Epithelial cell of esophagus (primary cell): Measurements from ENCODE around the gene TNFAIP1.

ENCODE experiments used
- DNase-seq: peaks from one replicate; pipeline ENCODE4 v3.0.0; 2010; ENCODE audit warnings: low read depth
- H3K4me3 ChIP-seq: 2 replicates; pipeline ENCODE4 v1.5.1; 2011; ENCODE audit warnings: mild to moderate bottlenecking, low read length, control low read depth
- CTCF ChIP-seq: IDR thresholded peaks from 2 replicates; pipeline ENCODE4 v1.5.1; 2011; ENCODE audit warnings: low read depth, mild to moderate bottlenecking, low read length, control low read depth, inconsistent platforms; ENCODE audit not compliant: insufficient read depth; ENCODE audit errors: missing control alignments

TNFAIP1 gene

DNA sequence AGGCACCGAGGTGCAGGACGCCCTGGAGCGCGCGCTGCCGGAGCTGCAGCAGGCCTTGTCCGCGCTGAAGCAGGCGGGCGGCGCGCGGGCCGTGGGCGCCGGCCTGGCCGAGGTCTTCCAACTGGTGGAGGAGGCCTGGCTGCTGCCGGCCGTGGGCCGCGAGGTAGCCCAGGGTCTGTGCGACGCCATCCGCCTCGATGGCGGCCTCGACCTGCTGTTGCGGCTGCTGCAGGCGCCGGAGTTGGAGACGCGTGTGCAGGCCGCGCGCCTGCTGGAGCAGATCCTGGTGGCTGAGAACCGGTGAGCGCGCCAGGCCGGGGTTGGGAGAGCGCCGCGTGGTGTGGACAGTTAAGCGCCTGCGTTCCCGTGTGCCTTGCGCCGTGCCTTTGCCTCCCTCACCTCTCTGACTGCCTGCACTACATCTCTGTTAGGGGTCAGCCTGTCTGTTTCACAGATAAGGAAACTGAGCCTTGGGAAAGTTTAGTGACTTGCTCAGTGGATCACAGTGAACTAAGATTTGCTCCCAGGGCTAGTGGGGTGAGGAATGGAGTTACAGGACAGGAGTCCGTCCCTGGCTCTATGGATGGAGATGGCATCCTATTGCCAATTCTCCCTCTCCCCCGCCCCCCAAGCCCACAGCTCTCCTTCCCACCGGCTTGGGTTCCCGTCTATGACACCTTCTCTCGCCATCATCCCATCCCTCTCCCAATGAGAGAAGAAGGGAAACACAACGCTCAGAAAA is 36.8 kb downstream of the TNFAIP1 start:
- H3K4me3 ChIP-seq, result no peak overlapping the region
- no peak for DNase-seq
- TF ChIP-seq CTCF, result no peak

GRCh38 chr17:28372945-28373274 is 37.3 kb downstream of the TNFAIP1 start:
- no peak for TF ChIP-seq CTCF
- no peak for DNase-seq
- H3K4me3 ChIP-seq, result no peak overlapping the region

DNA sequence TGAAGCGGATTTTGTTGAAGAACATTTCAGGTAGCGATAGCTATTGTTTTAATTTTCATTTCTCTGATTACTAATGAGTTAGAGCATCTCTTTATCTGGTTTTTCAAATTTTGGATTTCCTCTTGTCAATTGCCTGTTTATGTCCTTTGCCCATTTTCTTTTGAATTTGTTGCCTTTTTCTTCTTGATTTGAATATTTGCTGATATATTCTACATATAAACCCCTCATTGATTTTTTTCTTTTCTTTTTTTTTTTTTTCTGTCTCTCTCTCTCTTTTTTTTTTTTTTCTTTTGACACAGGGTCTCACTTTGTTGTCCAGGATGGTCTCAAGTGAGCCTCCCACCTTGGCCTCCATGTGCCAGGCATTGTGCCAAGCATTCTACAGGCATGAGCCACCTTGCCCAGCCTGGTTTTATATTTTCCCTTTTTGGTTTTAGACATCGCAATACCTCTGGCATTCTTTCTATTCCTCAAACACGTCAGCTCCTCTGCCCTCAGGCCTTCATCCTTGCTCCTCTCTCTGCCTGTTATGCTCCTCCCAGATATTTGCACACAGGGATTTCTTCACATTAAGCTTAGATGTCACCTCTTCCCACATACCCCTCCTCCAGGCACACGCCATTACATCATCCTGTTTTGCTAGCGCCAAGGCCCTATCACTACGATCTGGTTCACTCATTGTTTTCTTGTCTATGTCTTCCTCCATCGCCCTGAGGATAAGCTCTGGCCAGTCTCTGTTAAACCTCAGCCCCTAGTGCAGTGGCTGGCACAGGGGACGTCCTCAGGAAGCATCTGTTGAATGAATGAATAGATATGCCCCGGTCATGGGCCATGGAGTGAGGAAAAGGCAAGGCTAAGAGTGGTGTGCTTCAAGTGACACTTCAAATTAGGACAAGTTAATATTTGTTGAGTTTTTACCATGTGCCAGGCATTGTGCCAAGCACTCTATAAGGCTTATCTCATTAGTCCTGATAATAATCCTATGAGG is 44.5 kb downstream of the TNFAIP1 start:
- H3K4me3 ChIP-seq, result no peak overlapping the region
- no peak for TF ChIP-seq CTCF
- DNase-seq, result peak; percentile 100

- no peak overlapping the region for H3K4me3 ChIP-seq
- peak; percentile 44 for DNase-seq
- peak; percentile 37 for TF ChIP-seq CTCF
Measured at GRCh38 chr17:28381141-28381825, 45.7 kb downstream of the TNFAIP1 start.

GRCh38 chr17:28384281-28385036 is 48.9 kb downstream of the TNFAIP1 start:
- H3K4me3 ChIP-seq, result peak overlapping the region; percentile 39
- DNase-seq, result no peak
- no peak for TF ChIP-seq CTCF

DNA sequence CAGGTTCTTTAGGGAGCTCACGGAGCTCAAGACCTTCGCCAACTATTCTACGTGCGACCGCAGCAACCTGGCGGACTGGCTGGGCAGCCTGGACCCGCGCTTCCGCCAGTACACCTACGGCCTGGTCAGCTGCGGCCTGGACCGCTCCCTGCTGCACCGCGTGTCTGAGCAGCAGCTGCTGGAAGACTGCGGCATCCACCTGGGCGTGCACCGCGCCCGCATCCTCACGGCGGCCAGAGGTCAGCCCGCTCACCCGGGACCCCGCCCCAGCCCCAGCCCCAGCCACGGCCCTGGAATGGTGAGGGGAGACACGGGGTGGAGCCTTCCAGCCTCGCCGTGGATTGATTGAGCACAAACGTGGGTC is 49.5 kb downstream of the TNFAIP1 start:
- DNase-seq, result no peak
- no peak for TF ChIP-seq CTCF
- H3K4me3 ChIP-seq, result peak overlapping the region; percentile 39
